Activated CD8-positive, alpha-beta memory T cell treated with anti-CD3 and anti-CD28 coated beads, Interleukin-2, amount 50 U/mL, for 24 hours (primary cell): ENCODE results near the gene GOLGA8R.
A peak's percentile ranks its signal among the peaks of the same experiment; 100 is the strongest.
"Not testable (repeated sequence)": the region's sequence is repeated elsewhere in the genome, so short reads cannot be mapped to it uniquely, and the experiment has no call there.

Experiments used
- DNase-seq: peaks from one replicate; pipeline ENCODE4 v3.0.0-alpha.2; 2020; ENCODE audit errors: extremely low read depth

The GOLGA8R gene, protein sequence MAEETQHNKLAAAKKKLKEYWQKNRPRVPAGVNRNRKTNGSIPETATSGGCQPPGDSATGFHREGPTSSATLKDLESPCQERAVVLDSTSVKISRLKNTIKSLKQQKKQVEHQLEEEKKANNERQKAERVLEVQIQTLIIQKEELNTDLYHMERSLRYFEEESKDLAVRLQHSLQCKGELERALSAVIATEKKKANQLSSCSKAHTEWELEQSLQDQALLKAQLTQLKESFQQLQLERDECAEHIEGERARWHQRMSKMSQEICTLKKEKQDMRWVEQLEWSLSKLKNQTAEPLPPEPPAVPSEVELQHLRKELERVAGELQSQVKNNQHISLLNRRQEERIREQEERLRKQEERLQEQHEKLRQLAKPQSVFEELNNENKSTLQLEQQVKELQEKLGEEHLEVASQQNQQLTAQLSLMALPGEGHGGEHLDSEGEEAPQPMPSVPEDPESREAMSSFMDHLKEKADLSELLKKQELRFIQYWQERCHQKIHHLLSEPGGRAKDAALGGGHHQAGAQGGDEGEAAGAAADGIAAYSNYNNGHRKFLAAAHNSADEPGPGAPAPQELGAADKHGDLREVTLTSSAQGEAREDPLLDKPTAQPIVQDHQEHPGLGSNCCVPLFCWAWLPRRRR

GRCh38 chr15:30414160-30414559 is at the start of gene GOLGA8R:
TSS of gene GOLGA8R (minus strand) at chr15:30414260. CDS start at chr15:30414162, 98 bp downstream.
- DNase-seq: not testable (repeated sequence)

DNA sequence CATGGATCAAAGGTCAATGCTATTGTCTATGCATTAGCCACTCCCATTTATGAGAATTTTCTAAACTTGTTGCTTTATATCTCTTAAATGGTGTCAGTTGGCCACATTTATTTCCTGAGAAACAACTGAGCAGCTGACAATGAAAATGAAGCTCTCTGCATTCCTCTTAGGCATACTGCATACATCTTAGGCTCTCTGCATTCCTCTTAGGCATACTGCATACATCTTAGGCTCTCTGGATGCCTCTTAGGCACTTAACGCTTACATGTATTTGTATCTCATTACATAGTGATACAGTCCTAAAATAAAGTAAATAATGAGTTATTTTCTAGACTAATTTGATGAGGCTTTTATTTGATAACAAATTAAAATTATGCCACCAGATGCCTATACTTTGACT is 49.8 kb upstream of the GOLGA8R start:
- not testable (repeated sequence) for DNase-seq

- not testable (repeated sequence) for DNase-seq
Measured at GRCh38 chr15:30462176-30462575, 48.1 kb upstream of the GOLGA8R start.

DNA sequence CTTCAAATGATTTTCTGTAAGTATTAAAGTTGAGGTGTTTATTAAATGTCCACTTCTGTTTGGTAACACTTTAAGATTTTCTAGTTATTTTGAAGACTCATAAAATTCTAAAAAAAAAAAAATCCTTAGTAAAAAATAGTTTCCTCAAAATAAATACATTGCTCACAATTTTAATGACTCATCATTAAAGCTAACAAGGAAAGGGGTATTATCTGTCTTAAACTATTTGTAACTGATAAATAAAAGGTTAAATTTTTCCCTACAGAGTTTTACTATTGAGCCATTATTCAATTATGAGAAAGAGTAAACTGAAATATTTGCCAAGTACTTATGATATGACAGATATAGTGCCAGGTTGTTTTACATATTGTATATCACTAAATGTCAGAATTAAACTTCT is 38.6 kb upstream of the GOLGA8R start:
- DNase-seq: not testable (repeated sequence)

DNA sequence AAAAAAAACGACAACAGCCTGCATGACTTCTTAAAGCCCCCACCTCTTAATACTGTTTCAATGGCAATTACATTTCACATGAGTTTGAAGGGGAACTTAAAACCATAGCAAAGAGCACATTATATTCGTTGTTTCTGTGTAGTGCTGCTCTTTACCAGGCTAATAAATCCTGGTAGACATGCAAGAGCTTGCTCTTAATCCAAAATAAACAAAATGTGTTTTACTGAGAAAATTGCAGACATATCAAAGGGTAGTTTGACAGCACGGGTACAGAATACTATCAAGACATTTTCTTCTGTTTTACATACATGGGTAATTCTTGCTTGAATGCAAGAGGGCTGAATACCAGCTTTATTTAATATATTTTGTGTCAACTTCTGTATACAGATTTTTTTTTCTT is 24.3 kb upstream of the GOLGA8R start:
- DNase-seq: not testable (repeated sequence)

GRCh38 chr15:30435878-30436277 is 21.8 kb upstream of the GOLGA8R start:
- not testable (repeated sequence) for DNase-seq

DNA sequence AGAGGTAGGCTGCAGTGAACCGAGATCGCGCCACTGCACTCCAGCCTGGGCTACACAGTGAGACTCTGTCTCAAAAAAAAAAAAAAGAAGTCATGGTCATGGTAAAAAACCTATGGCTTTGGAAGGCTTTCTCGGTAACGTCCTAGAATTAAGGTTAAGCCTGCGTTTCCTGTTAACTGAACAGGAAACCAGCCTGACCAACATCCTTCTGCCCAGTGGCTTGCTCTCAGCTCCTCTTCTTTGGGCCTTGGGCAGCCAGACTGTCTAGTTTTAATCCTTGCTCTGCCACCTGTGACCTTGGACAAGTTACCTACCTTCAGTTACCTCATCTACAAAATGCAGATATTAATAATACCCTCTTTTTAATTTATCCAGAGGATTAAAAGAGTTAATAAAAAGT is 6.7 kb upstream of the GOLGA8R start:
- not testable (repeated sequence) for DNase-seq

DNA sequence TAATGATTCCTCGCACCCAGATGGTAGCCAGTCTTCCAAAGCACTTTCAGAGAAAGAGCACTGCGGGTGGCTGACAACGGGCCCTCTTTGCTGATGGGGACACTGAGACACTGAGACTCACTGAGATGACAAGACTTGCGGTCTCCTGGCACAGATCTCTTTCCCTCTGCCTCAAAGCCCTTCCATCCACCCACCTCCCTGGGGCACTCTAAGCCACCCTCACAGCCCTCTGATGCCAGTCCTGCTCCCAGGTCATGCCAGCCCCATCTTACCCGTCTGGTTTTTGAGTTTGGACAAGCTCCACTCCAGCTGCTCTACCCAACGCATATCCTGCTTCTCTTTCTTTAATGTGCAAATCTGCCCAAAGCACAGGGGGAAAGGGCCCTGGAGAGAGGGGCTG is 6.4 kb downstream of the GOLGA8R start:
- DNase-seq: not testable (repeated sequence)

- peak; percentile 10 for DNase-seq
Measured at GRCh38 chr15:30398988-30399387, 15.1 kb downstream of the GOLGA8R start.

- not testable (repeated sequence) for DNase-seq
Measured at GRCh38 chr15:30393664-30393991, 20.4 kb downstream of the GOLGA8R start.

DNA sequence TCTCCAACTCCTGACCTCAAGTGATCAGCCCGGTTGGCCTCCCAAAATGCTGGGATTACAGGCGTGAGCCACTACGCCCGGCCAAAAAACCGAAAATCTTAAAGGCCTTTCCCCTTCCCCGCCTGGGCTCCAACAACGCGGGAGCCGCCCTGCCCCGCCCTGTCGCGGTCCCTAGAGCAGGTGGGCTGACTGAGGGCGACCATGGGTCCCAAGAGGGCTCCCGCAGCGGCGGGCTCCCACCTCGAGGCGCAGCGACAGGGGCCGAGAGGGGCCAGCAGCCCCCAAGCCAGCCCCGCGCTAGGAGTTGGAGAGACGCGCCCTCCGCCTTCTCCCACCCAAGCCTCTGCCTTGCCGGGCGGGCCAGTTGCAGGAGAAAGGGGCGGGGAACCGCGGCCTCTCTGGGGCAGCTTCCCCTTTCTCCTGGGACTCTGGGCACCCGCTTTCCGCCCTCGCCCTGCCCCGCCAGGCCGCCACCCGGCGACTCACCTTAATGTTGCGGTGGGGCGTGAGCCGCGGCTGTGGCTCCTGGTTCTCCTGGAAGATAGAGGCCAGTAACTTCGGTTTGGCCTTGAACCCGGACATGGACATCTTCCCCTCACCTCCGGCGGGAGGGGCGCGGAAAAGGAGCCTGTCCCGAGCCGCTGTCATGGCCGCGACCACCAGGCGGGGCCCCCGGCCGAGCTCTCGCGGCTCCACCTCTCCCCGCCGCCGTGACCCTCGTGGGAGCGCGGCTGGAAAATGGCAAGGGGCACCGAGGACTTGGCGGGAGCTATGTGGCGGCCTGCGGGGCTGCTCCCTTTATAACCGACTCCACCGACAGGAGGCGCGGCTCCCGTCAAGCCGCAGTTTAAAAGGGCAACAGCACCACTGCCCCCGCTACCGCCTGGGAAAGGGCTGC is 21.0 kb downstream of the GOLGA8R start, which contains the start of gene CHRFAM7A:
TSS of gene CHRFAM7A (minus strand) at position 775 of the 898 bp plus-strand sequence. CDS start 10,189 bp downstream, outside the sequence.
- not testable (repeated sequence) for DNase-seq

DNA sequence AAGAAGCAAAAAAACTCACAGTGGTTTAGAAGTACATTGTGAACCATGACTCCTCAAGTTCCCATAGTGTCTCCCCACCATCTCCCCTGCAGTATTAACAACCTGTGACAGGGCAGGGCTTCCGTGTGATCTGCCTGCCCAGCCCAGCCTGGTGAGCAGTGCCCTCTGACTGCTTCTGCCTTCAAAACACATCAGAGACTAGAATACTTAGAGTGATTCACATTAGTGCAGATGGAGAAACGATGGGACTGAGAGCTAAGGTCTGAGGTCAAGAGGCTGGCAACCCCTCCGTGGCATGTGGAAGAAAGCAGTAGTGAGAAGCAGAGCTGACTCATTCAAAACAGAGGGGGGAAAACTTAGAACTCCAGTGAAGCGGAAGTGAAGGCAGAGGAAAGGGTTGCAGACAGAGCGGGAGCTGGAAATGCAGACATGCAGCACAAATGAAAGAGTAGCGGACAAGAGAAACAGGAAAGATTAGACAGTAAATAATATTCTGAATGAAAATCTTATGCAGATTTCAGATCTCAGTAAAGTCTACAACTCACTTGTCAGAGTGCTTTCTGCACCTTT is 27.7 kb downstream of the GOLGA8R start:
- not testable (repeated sequence) for DNase-seq

DNA sequence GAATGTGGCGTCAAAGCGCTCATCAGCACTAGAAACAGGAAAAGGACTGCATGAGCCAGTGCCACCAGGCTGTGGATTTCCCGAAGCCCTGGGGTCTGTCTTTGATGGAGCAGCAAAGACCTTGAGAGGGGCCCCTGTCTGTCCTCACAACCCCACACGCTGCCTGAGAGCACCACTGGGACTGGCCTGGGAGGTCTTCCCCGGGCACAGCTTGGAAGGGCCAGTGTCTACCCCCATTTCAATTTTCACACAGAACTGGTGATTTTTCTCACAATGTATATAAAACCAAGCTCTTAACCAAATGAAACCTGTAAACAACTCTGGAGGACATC is 37.0 kb downstream of the GOLGA8R start:
- not testable (repeated sequence) for DNase-seq

DNA sequence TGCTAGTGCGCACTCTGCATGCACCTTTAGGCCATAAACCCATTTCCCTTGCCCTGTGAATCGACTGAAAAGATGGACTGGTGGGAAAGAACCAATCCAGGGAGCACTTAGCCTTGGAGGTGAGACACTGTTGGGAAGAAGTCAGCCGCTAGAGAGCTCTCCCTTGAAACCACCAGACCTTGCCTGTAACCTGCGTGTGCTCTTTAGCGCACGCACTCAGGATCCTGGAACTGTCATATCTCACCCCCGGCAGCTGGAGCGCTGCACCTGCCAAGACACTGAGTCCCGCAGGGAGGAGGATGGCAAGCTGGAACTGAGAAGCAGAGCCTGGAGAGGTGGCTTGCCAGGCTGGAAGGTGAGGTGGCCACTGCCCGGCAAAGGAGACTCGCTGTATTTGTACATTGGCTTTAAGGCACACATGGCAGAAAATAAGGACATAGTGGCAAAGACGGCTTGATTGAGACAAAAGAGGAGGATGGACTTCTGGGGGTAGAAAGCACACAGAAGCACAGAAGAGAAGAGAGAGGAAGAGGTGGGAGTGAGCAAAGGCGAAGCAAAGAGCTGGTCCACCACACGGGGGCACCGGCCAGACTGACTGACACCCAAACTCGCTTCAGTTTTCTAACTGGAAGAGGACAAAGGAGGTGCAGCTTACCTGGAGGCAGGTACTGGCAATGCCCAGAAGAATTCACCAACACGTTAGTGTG is 37.5 kb downstream of the GOLGA8R start:
- DNase-seq: not testable (repeated sequence)

DNA sequence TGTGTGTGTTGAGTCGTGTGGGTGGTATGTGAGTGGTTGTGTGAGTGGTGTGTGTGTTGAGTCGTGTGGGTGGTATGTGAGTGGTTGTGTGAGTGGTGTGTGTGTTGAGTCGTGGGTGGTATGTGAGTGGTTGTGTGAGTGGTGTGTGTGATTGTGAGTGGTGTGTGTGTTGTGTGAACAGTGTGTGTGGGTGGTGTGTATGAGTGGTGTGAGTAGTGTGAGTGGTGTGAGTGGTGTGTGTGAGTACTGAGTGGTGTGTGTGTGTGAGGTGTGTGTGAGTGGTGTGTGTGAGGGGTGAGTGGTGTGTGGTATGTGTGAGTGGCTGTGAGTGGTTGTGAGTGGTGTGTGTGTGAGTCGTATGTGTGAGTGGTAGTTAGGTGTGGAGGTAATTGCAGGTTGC is 38.2 kb downstream of the GOLGA8R start:
- DNase-seq: not testable (repeated sequence)

DNA sequence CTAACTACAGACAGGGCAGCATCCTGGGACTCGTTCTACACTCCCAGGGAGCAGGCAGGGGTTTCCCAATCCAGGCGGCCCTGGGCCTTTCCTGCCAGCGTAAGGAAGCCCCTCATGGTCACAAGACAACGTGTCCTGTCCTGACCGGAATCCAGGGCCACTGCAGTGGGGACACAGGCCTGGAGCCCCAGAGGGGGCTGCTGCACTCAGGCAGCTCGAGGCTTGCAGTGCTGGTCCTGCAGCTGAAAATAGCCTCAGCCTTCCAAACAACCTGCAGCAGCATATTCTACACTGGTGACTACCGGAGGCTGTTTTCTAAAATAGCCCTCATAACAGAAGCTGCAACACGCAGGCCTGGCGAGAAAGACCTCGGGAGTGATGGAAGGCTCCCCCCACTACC is 39.2 kb downstream of the GOLGA8R start:
- DNase-seq: not testable (repeated sequence)

DNA sequence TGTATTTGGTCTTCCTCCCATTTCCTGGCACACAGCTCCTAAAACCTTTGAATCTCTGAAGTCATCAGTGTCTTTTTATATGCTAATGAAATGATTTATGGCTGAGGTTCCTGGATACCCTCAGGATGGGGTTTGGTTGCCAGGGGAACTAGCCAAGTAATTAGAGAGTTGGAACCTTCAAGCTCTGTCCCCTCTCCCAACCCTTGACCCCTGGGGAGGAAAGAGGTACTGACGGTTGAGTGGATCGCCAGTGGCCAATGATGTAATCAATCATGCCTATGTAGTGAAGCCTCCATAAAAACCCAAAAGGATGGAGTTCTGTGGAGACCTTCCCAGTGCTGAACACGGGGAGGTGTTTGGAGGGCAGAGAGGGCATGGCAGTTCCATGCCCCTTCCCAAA is 45.8 kb downstream of the GOLGA8R start:
- DNase-seq: not testable (repeated sequence)

- not testable (repeated sequence) for DNase-seq
Measured at GRCh38 chr15:30367246-30367645, 46.8 kb downstream of the GOLGA8R start.

DNA sequence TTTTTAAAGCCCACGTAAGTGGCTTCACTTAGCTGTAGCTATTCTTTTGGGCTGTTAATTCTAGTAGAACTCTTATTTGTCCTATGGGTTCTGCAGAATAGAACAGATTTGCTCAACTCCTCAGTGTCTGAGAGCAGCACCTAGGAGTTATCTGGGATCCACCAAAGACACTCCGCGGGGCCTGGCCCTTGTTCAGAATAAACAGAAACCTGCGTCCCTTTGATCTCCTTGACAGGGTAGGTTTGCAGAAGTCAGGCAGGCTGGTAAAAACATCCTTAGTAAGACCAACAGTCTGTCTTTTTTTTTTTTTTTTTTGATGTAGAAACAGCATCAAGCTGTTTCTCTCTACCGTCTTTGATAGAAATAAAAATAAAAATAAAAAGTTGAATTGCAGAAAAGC is 52.7 kb downstream of the GOLGA8R start:
- DNase-seq: not testable (repeated sequence)

- DNase-seq: not testable (repeated sequence)
Measured at GRCh38 chr15:30360990-30361389, 53.1 kb downstream of the GOLGA8R start.

- not testable (repeated sequence) for DNase-seq
Measured at GRCh38 chr15:30355043-30355442, 59.0 kb downstream of the GOLGA8R start.
